PC-3 (cell line): Measurements from ENCODE around the gene KNTC1.

Source experiments
- EZH2 ChIP-seq: fragments of 300-600 bp; sonication (generic); IDR thresholded peaks from one replicate; pipeline ENCODE4 v1.6.1; 2017; ENCODE audit warnings: antibody characterized with exemption, mild to moderate bottlenecking, low read length; ENCODE audit not compliant: unreplicated experiment
- EZH2phosphoT487 ChIP-seq: fragments of 300-600 bp; sonication (generic); IDR thresholded peaks from 2 replicates; pipeline ENCODE4 v1.6.1; 2018; ENCODE audit warnings: mild to moderate bottlenecking, antibody characterized with exemption, low read length, borderline replicate concordance
- TF ChIP-seq, protein P1 (sequence below): fragments of 300-600 bp; sonication (generic); conservative IDR thresholded peaks from 2 replicates; pipeline ENCODE4 v1.5.1; 2017; ENCODE audit warnings: antibody characterized with exemption, low read depth, mild to moderate bottlenecking, low read length

DNA sequence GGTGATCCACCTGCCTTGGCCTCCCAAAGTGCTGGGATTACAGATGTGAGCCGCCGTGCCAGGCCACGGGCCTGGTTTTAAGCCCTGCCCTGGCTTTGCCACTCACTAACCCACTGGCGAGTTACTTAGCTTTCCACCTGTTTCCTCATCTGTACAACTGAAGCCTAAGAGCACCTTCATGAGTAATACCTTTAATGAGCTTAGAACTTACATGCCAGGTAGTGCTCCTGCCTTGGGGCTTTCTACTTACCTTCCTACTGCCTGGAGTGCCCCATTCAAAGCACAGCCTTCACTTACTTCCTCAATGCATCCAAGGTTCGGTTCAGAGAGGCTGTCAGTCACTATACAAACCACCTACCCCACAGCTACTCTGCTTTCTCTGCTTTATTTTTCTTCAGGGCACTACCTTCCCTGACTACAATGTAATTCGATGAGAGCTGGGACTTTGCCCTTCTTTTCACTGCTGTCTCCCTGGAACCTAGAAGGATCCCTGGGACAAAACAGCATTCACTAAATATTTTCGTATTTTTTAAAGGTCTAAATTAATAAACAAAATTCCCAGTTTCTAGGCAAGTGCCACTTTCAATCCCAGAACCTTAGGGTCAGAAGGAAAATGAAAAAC, 40.1 kb upstream of the KNTC1 start:
- no peak for TF ChIP-seq EZH2
- TF ChIP-seq, protein P1, sequence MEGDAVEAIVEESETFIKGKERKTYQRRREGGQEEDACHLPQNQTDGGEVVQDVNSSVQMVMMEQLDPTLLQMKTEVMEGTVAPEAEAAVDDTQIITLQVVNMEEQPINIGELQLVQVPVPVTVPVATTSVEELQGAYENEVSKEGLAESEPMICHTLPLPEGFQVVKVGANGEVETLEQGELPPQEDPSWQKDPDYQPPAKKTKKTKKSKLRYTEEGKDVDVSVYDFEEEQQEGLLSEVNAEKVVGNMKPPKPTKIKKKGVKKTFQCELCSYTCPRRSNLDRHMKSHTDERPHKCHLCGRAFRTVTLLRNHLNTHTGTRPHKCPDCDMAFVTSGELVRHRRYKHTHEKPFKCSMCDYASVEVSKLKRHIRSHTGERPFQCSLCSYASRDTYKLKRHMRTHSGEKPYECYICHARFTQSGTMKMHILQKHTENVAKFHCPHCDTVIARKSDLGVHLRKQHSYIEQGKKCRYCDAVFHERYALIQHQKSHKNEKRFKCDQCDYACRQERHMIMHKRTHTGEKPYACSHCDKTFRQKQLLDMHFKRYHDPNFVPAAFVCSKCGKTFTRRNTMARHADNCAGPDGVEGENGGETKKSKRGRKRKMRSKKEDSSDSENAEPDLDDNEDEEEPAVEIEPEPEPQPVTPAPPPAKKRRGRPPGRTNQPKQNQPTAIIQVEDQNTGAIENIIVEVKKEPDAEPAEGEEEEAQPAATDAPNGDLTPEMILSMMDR = no peak
- TF ChIP-seq EZH2phosphoT487 = no peak
